SK-N-SH (cell line): ENCODE data around the gene SNX6. TPM values are rescaled to one million over a fixed set of nuclear protein-coding genes. Genes with fewer than 3 reads are reported as not detected.
"Not testable (repeated sequence)": the region's sequence is repeated elsewhere in the genome, so short reads cannot be mapped to it uniquely, and the experiment has no call there.

Experiments
- CTCF ChIA-PET: fragments of 300-600, 350-600 bp; formaldehyde crosslinking; extraction: SDS; loops from one replicate; lab custom pipeline; 2021; lab: Yijun Ruan, JAX
- POLR2A ChIA-PET: fragments of 350-600 bp; sonication (Branson Sonifier 250); formaldehyde crosslinking; extraction: SDS; loops from one replicate; lab custom pipeline; 2020; ENCODE audit warnings: antibody characterized with exemption, inconsistent platforms; lab: Yijun Ruan, JAX
- DNase-seq: peaks from one replicate; pipeline ENCODE4 v3.0.0; 2012
- H2AFZ ChIP-seq: fragments of 200-600 bp; sonication (generic); 2 replicates; pipeline ENCODE4 v1.8.1; 2016; ENCODE audit warnings: antibody characterized with exemption, mild to moderate bottlenecking, low read depth
- H3F3A ChIP-seq: fragments of 200-600 bp; sonication (generic); replicated peaks from 2 replicates; pipeline ENCODE3; 2016; ENCODE audit warnings: antibody characterized with exemption, mild to moderate bottlenecking; ENCODE audit not compliant: insufficient read depth
- H3K27ac ChIP-seq, 2 experiments: fragments of 200-500 bp in 1 of 2; fragments of 200-600 bp in 1 of 2; sonication (Bioruptor generic) in 1 of 2; sonication (generic), shearing (Covaris generic) in 1 of 2; 2 replicates each; pipeline versions ENCODE4 v1.5.1 to v1.6.1; 2014 to 2016; ENCODE audit warnings: low read depth in 2 of 2, inconsistent platforms in 1 of 2, low read length in 1 of 2, mild to moderate bottlenecking in 1 of 2, mixed read lengths in 1 of 2
- H3K27me3 ChIP-seq: fragments of 200-600 bp; sonication (generic), shearing (Covaris generic); 2 replicates; pipeline ENCODE4 v1.6.1; 2016; ENCODE audit warnings: mixed run types; ENCODE audit not compliant: insufficient read depth
- H3K36me3 ChIP-seq, 2 experiments: fragments of 200-500 bp in 1 of 2; fragments of 200-600 bp in 1 of 2; sonication (Bioruptor generic) in 1 of 2; sonication (generic) in 1 of 2; replicated peaks in 1 of 2; 2 replicates each; pipeline versions ENCODE3 to v1.5.1; 2014 to 2016; ENCODE audit warnings: low read length in 1 of 2, mild to moderate bottlenecking in 1 of 2; ENCODE audit not compliant: insufficient read depth in 2 of 2, control insufficient read depth in 1 of 2
- H3K4me1 ChIP-seq, 2 experiments: fragments of 200-500 bp in 1 of 2; fragments of 200-600 bp in 1 of 2; sonication (Bioruptor generic) in 1 of 2; sonication (generic), shearing (Covaris generic) in 1 of 2; 2 replicates each; pipeline versions ENCODE4 v1.5.1 to v1.6.1; 2014 to 2016; ENCODE audit warnings: low read depth in 1 of 2, low read length in 1 of 2, mixed run types in 1 of 2; ENCODE audit not compliant: insufficient read depth in 2 of 2, control insufficient read depth in 1 of 2
- H3K4me2 ChIP-seq: fragments of 200-600 bp; sonication (generic), shearing (Covaris generic); 2 replicates; pipeline ENCODE4 v1.6.1; 2017; ENCODE audit warnings: mixed run types
- H3K4me3 ChIP-seq, 2 experiments: fragments of 200-500 bp in 1 of 2; fragments of 200-600 bp in 1 of 2; sonication (Bioruptor generic) in 1 of 2; sonication (generic), shearing (Covaris generic) in 1 of 2; 2 replicates each; pipeline versions ENCODE4 v1.5.1 to v1.8.1; 2014 to 2016; ENCODE audit warnings: low read depth in 2 of 2, inconsistent platforms in 1 of 2, low read length in 1 of 2, mild to moderate bottlenecking in 1 of 2, mixed read lengths in 1 of 2, moderate library complexity in 1 of 2
- H3K79me2 ChIP-seq: fragments of 200-600 bp; sonication (generic); 2 replicates; pipeline ENCODE4 v1.8.1; 2017; ENCODE audit warnings: mild to moderate bottlenecking; ENCODE audit not compliant: insufficient read depth
- H3K9ac ChIP-seq: fragments of 200-600 bp; sonication (generic); 2 replicates; pipeline ENCODE4 v1.6.1; 2017; ENCODE audit warnings: mixed run types
- H3K9me2 ChIP-seq: fragments of 200-600 bp; sonication (generic); 2 replicates; pipeline ENCODE4 v1.6.1; 2017; ENCODE audit warnings: mixed run types
- H3K9me3 ChIP-seq: fragments of 200-600 bp; sonication (generic); 2 replicates; pipeline ENCODE4 v1.6.1; 2017; ENCODE audit warnings: mixed run types, mild to moderate bottlenecking, moderate library complexity
- H4K20me1 ChIP-seq: fragments of 200-600 bp; sonication (generic); 2 replicates; pipeline ENCODE4 v1.6.1; 2017; ENCODE audit warnings: mild to moderate bottlenecking, mixed run types; ENCODE audit not compliant: insufficient read depth
- CTCF ChIP-seq: fragments of 200-600 bp; sonication (generic); IDR thresholded peaks from 2 replicates; pipeline ENCODE4 v1.6.1; 2017; ENCODE audit warnings: antibody characterized with exemption, mild to moderate bottlenecking, moderate library complexity
- ELF1 ChIP-seq: IDR thresholded peaks from 2 replicates; pipeline ENCODE4 v1.4.0; 2012
- EP300 ChIP-seq, 2 experiments: IDR thresholded peaks; 2 replicates each; pipeline versions ENCODE4 v1.4.0 to v1.6.1; 2012; ENCODE audit warnings: borderline replicate concordance in 1 of 2, low read depth in 1 of 2, low read length in 1 of 2
- GABPA ChIP-seq: IDR thresholded peaks from 2 replicates; pipeline ENCODE4 v1.4.0; 2012; ENCODE audit warnings: low read depth, mild to moderate bottlenecking
- IRF3 ChIP-seq: fragments of 150-350 bp; IDR thresholded peaks from 2 replicates; pipeline ENCODE4 v1.6.1; 2016; ENCODE audit warnings: mild to moderate bottlenecking, low read depth, low read length
- JUND ChIP-seq: IDR thresholded peaks from 2 replicates; pipeline ENCODE4 v1.4.0; 2012
- MXI1 ChIP-seq: IDR thresholded peaks from 2 replicates; pipeline ENCODE4 v1.6.1; 2012; ENCODE audit warnings: mild to moderate bottlenecking, low read depth, low read length, improper control_type of control experiment
- NFIC ChIP-seq: IDR thresholded peaks from 2 replicates; pipeline ENCODE4 v1.4.0; 2012; ENCODE audit warnings: borderline replicate concordance
- NRF1 ChIP-seq: IDR thresholded peaks from 2 replicates; pipeline ENCODE4 v1.6.1; 2012; ENCODE audit warnings: low read depth, mild to moderate bottlenecking, low read length
- PBX3 ChIP-seq: IDR thresholded peaks from 2 replicates; pipeline ENCODE4; 2012
- RAD21 ChIP-seq: IDR thresholded peaks from 2 replicates; pipeline ENCODE4 v1.6.1; 2012; ENCODE audit warnings: mild to moderate bottlenecking, low read length
- RCOR1 ChIP-seq: fragments of 150-350 bp; IDR thresholded peaks from 2 replicates; pipeline ENCODE4 v1.6.1; 2017; ENCODE audit warnings: antibody characterized with exemption, low read length
- SMC3 ChIP-seq: IDR thresholded peaks from 2 replicates; pipeline ENCODE4 v1.6.1; 2012; ENCODE audit warnings: low read depth, low read length, improper control_type of control experiment
- TAF1 ChIP-seq: IDR thresholded peaks from 2 replicates; pipeline ENCODE4 v1.6.1; 2012; ENCODE audit warnings: low read depth, mild to moderate bottlenecking, low read length, moderate library complexity, borderline replicate concordance
- TCF12 ChIP-seq: IDR thresholded peaks from 2 replicates; pipeline ENCODE4 v1.4.0; 2012
- USF1 ChIP-seq: IDR thresholded peaks from 2 replicates; pipeline ENCODE4 v1.4.0; 2012; ENCODE audit warnings: low read depth, borderline replicate concordance
- WGBS: methylation state at CpG from one replicate; pipeline ENCODE4 v1.1.6; 2017; ENCODE audit warnings: low lambda C conversion rate; 5-methylcytosine and 5-hydroxymethylcytosine counted together
- polyA plus RNA-seq, 3 experiments: library from polyadenylated mRNA; depleted of rRNA; stranded (reverse); fragments of >200 nt; gene quantifications; 2 replicates each; pipeline ENCODE4 v1.2.3, GENCODE V29; 2012
- TF ChIP-seq, protein P1 (sequence below): IDR thresholded peaks from 2 replicates; pipeline ENCODE4 v1.6.1; 2012; ENCODE audit warnings: mild to moderate bottlenecking, low read depth, low read length, moderate library complexity
- TF ChIP-seq, protein P2 (sequence below): IDR thresholded peaks from 2 replicates; pipeline ENCODE4 v1.4.0; 2012; ENCODE audit warnings: low read depth, borderline replicate concordance

The SNX6 gene
- polyA plus RNA-seq, 1 of the 3 experiments (the other 2 are of a cell fraction): 33.1 TPM

DNA sequence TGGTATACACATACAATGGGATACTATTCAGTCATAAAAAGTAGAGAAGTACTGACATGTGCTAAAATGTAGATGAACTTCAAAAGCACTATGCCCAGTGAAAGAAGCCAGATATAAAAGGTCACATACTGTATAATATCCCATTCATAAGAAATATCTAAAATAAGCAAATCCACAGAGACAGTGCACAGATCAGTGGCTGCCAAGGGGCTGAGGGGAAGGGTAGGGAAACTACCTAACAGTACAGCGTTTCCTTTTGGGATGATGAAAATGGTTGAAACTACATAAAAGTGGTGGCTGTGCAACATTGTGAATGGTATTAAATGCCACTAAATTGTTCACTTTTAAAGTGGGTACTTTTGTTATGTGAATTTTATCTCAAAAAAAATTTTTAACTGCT lies 102.4 kb downstream of the SNX6 start:
- TF ChIP-seq USF1 (no peak), NFIC (no peak), CTCF (no peak), TCF12 (no peak), NRF1 (no peak), MXI1 (no peak), GABPA (no peak), RCOR1 (no peak), JUND (no peak), RAD21 (no peak), SMC3 (no peak), EP300 (IDR thresholded peaks at IDR 0.05; ENCODE audit: borderline replicate concordance in 1 of 2, low read depth in 1 of 2, low read length in 1 of 2) (no peak), IRF3 (no peak), PBX3 (no peak), ELF1 (no peak), TAF1 (no peak)
- TF ChIP-seq, protein P1, sequence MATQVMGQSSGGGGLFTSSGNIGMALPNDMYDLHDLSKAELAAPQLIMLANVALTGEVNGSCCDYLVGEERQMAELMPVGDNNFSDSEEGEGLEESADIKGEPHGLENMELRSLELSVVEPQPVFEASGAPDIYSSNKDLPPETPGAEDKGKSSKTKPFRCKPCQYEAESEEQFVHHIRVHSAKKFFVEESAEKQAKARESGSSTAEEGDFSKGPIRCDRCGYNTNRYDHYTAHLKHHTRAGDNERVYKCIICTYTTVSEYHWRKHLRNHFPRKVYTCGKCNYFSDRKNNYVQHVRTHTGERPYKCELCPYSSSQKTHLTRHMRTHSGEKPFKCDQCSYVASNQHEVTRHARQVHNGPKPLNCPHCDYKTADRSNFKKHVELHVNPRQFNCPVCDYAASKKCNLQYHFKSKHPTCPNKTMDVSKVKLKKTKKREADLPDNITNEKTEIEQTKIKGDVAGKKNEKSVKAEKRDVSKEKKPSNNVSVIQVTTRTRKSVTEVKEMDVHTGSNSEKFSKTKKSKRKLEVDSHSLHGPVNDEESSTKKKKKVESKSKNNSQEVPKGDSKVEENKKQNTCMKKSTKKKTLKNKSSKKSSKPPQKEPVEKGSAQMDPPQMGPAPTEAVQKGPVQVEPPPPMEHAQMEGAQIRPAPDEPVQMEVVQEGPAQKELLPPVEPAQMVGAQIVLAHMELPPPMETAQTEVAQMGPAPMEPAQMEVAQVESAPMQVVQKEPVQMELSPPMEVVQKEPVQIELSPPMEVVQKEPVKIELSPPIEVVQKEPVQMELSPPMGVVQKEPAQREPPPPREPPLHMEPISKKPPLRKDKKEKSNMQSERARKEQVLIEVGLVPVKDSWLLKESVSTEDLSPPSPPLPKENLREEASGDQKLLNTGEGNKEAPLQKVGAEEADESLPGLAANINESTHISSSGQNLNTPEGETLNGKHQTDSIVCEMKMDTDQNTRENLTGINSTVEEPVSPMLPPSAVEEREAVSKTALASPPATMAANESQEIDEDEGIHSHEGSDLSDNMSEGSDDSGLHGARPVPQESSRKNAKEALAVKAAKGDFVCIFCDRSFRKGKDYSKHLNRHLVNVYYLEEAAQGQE: no peak
- TF ChIP-seq, protein P2, sequence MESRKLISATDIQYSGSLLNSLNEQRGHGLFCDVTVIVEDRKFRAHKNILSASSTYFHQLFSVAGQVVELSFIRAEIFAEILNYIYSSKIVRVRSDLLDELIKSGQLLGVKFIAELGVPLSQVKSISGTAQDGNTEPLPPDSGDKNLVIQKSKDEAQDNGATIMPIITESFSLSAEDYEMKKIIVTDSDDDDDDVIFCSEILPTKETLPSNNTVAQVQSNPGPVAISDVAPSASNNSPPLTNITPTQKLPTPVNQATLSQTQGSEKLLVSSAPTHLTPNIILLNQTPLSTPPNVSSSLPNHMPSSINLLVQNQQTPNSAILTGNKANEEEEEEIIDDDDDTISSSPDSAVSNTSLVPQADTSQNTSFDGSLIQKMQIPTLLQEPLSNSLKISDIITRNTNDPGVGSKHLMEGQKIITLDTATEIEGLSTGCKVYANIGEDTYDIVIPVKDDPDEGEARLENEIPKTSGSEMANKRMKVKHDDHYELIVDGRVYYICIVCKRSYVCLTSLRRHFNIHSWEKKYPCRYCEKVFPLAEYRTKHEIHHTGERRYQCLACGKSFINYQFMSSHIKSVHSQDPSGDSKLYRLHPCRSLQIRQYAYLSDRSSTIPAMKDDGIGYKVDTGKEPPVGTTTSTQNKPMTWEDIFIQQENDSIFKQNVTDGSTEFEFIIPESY: no peak
- Histone ChIP-seq H3K9ac (no peak overlapping the region), H3K4me3 (no peak overlapping the region), H3F3A (no peaks in the 10 kb centered on the region), H3K9me3 (no peaks in the 10 kb centered on the region), H3K4me2 (no peak overlapping the region), H4K20me1 (no peaks in the 10 kb centered on the region), H2AFZ (no peak overlapping the region), H3K9me2 (no peaks in the 10 kb centered on the region), H3K27ac (no peak overlapping the region), H3K79me2 (no peaks in the 10 kb centered on the region), H3K27me3 (no peaks in the 10 kb centered on the region), H3K4me1 (no peaks in the 10 kb centered on the region), H3K36me3 (peaks cover 28 to 71% of the 10 kb centered on the region in 2 experiments)
- POLR2A ChIA-PET: no interaction called here
- WGBS: 96% methylated on average over 1 of the region's 1 CpG
- CTCF ChIA-PET: no interaction called here
- no peak for DNase-seq

GRCh38 chr14:34524216-34524615 lies 105.7 kb downstream of the SNX6 start:
- H3K79me2 ChIP-seq, H3K9me3 ChIP-seq, H3K4me3 ChIP-seq, H3K9ac ChIP-seq, DNase-seq, H3K9me2 ChIP-seq, H3F3A ChIP-seq, H4K20me1 ChIP-seq, H3K4me2 ChIP-seq, H3K27me3 ChIP-seq, H2AFZ ChIP-seq, H3K4me1 ChIP-seq, POLR2A ChIA-PET, H3K27ac ChIP-seq: not testable (repeated sequence)
- 99% methylated on average over 8 of the region's 8 CpGs for WGBS
- peaks cover 37 to 68% of the 10 kb centered on the region in 2 experiments for H3K36me3 ChIP-seq
- CTCF ChIA-PET: interaction anchor here (1.1 kb wide), 1 partner anchor 14 kb away, joined by 6 read pairs; no protein-coding TSS in a partner anchor
